ENCODE data around the gene CLASP1. TPM values are rescaled to one million over a fixed set of nuclear protein-coding genes. Genes with fewer than 3 reads are reported as not detected.
A peak's percentile ranks its signal among the peaks of the same experiment; 100 is the strongest.

Gene CLASP1
- polyA plus RNA-seq, 3 donors: 41.2 to 48.3 (median 47.6) TPM

GRCh38 chr2:121427187-121427689 lies 222.0 kb downstream of the CLASP1 start:
- DNase-seq: no peak

GRCh38 chr2:121420486-121420885 lies 228.8 kb downstream of the CLASP1 start:
- DNase-seq: no peak

- DNase-seq: no peak
Measured at GRCh38 chr2:121419081-121419699, 230.1 kb downstream of the CLASP1 start.

GRCh38 chr2:121418494-121419058 lies 230.7 kb downstream of the CLASP1 start:
- DNase-seq: no peak

GRCh38 chr2:121417826-121418225 lies 231.4 kb downstream of the CLASP1 start:
- DNase-seq: no peak

- DNase-seq: no peak
Measured at GRCh38 chr2:121415727-121416126, 233.5 kb downstream of the CLASP1 start.

- DNase-seq: no peak
Measured at GRCh38 chr2:121412349-121412748, 236.9 kb downstream of the CLASP1 start.

- no peak for DNase-seq
Measured at GRCh38 chr2:121409966-121410365, 239.3 kb downstream of the CLASP1 start.

- DNase-seq: no peak
Measured at GRCh38 chr2:121409388-121409787, 239.9 kb downstream of the CLASP1 start.

- DNase-seq: no peak
Measured at GRCh38 chr2:121408641-121409040, 240.6 kb downstream of the CLASP1 start.

GRCh38 chr2:121405233-121405632 lies 244.0 kb downstream of the CLASP1 start:
- DNase-seq: no peak

GRCh38 chr2:121400201-121400600 lies 249.1 kb downstream of the CLASP1 start:
- DNase-seq: peak; percentile 45

GRCh38 chr2:121398853-121399252 lies 250.4 kb downstream of the CLASP1 start:
- no peak for DNase-seq

GRCh38 chr2:121390082-121390692 lies 259.1 kb downstream of the CLASP1 start:
- no peak for DNase-seq

GRCh38 chr2:121388371-121388770 lies 260.9 kb downstream of the CLASP1 start:
- DNase-seq: no peak

- no peak for DNase-seq
Measured at GRCh38 chr2:121387591-121388325, 261.5 kb downstream of the CLASP1 start.

GRCh38 chr2:121386707-121387106 lies 262.6 kb downstream of the CLASP1 start:
- DNase-seq: no peak

GRCh38 chr2:121386102-121386501 lies 263.2 kb downstream of the CLASP1 start:
- DNase-seq: no peak

- no peak for DNase-seq
Measured at GRCh38 chr2:121382744-121383143, 266.5 kb downstream of the CLASP1 start.

- no peak for DNase-seq
Measured at GRCh38 chr2:121377646-121378045, 271.6 kb downstream of the CLASP1 start.

GRCh38 chr2:121376535-121377250 lies 272.6 kb downstream of the CLASP1 start:
- DNase-seq: no peak

- DNase-seq: no peak
Measured at GRCh38 chr2:121375621-121376159, 273.6 kb downstream of the CLASP1 start.
